Stimulated activated CD8-positive, alpha-beta memory T cell treated with anti-CD3 and anti-CD28 coated beads, Interleukin-2, amount 100 ng/mL, for 1 hour (primary cell): ENCODE results near the gene SHKBP1.

Experiments
- DNase-seq, 2 donors: peaks; one replicate each; pipeline ENCODE4 v3.0.0-alpha.2; 2020; ENCODE audit warnings: low read depth in 2 of 2

SHKBP1 gene

DNA sequence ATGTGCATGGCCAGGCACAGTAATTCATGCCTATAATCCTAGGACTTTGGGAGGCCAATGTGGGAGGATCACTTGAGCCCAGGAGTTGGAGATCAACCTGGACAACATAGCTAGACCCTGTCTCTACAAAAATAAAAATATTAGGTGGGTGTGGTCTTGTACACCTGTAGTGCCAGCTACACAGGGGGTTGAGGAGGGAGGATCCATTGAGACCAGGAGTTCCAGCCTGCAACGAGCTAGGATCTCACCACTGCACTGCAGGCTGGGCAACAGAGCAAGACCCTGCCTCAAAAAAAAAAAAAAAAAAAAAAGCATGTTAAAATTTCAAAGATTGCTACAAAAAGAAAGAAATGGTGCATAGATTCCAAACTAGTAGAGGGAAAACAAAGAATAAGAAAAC is 61.7 kb downstream of the SHKBP1 start:
- no peak for DNase-seq

DNA sequence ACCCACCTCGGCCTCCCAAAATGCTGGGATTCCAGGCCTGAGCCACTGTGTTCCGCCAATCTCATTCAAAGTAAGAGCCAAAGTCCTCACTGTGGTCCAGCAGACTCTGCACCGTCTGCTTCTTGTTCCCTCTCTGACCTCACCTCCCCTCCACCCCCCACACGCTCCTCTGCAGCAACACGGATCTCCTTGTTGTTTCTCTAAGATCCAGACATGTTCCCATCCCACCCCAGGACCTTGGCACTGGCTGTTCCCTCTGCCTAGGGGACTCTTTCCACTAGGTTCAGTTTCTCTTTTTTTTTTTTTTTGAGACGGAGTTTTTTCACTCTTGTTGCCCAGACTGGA is 62.9 kb downstream of the SHKBP1 start:
- DNase-seq: no peak

DNA sequence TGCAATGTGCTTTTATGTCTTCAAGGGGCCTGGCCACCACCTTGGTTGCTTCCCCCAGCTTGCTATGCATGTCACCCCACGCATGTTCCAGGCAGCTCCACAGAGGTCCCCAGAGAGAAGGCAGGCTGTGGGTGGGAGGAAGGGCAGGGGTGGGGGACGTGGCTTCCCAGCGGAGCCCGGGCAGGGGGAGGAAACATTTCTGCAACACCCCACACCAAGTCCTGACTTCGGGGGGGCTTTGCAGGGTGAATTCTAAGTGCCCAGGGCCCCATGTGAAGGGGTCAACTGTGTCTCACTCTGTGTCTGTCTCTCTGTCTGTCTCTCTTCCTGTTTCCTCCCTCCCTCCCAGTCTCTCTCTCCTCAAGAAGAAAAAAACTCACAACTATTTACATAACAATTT is 64.1 kb downstream of the SHKBP1 start:
- no peak for DNase-seq
